ENCODE data around the gene FIGNL1. TPM values are rescaled to one million over a fixed set of nuclear protein-coding genes. Genes with fewer than 3 reads are reported as not detected.

Gene FIGNL1
- total and polyA plus RNA-seq, 10 of the 15 experiments (the other 5 are each of a cell fraction or from before 2014, with no cell fraction given), result 11.5 to 37.4 (median 29.0) TPM

- TF ChIP-seq TBL1XR1 (IDR thresholded peaks at IDR 0.05; ENCODE audit: low read depth, low read length), result no peak
- no peak for TF ChIP-seq RUNX3 (IDR thresholded peaks at IDR 0.05; ENCODE audit: low read length)
- no peak for TF ChIP-seq ZNF622 (IDR thresholded peaks at IDR 0.05)
- TF ChIP-seq RFX5 (IDR thresholded peaks at IDR 0.05; ENCODE audit: low read depth, low read length), result no peak
- TF ChIP-seq, protein P1, sequence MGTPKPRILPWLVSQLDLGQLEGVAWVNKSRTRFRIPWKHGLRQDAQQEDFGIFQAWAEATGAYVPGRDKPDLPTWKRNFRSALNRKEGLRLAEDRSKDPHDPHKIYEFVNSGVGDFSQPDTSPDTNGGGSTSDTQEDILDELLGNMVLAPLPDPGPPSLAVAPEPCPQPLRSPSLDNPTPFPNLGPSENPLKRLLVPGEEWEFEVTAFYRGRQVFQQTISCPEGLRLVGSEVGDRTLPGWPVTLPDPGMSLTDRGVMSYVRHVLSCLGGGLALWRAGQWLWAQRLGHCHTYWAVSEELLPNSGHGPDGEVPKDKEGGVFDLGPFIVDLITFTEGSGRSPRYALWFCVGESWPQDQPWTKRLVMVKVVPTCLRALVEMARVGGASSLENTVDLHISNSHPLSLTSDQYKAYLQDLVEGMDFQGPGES (IDR thresholded peaks at IDR 0.05), result no peak
- TF ChIP-seq RAD21 (IDR thresholded peaks at IDR 0.05; ENCODE audit: insufficient read depth, low read depth, low read length), result no peak
- TF ChIP-seq, protein P2, sequence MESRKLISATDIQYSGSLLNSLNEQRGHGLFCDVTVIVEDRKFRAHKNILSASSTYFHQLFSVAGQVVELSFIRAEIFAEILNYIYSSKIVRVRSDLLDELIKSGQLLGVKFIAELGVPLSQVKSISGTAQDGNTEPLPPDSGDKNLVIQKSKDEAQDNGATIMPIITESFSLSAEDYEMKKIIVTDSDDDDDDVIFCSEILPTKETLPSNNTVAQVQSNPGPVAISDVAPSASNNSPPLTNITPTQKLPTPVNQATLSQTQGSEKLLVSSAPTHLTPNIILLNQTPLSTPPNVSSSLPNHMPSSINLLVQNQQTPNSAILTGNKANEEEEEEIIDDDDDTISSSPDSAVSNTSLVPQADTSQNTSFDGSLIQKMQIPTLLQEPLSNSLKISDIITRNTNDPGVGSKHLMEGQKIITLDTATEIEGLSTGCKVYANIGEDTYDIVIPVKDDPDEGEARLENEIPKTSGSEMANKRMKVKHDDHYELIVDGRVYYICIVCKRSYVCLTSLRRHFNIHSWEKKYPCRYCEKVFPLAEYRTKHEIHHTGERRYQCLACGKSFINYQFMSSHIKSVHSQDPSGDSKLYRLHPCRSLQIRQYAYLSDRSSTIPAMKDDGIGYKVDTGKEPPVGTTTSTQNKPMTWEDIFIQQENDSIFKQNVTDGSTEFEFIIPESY (IDR thresholded peaks at IDR 0.05), result no peak
- no peak for TF ChIP-seq NR2C2 (IDR thresholded peaks at IDR 0.05; ENCODE audit: borderline replicate concordance, control insufficient read depth, insufficient read length, low read depth)
- no peak for TF ChIP-seq CEBPZ (IDR thresholded peaks at IDR 0.05; ENCODE audit: low read depth, low read length)
- TF ChIP-seq BCL3 (IDR thresholded peaks at IDR 0.05; ENCODE audit: borderline replicate concordance, insufficient read depth, low read depth, low read length, poor library complexity, severe bottlenecking), result no peak
- TF ChIP-seq ZBED1 (IDR thresholded peaks at IDR 0.05; ENCODE audit: borderline replicate concordance), result no peak
- no peak for TF ChIP-seq PML (IDR thresholded peaks at IDR 0.05; ENCODE audit: low read length)
- no peak for TF ChIP-seq DPF2 (IDR thresholded peaks at IDR 0.05)
- no peak for TF ChIP-seq FOS (IDR thresholded peaks at IDR 0.05; ENCODE audit: borderline replicate concordance, extremely low read depth, insufficient read length)
- TF ChIP-seq SUZ12 (IDR thresholded peaks at IDR 0.05; ENCODE audit: unreplicated experiment), result no peak
- TF ChIP-seq POLR2AphosphoS2 (IDR thresholded peaks at IDR 0.05; ENCODE audit: low read depth, low read length), result no peak
- no TSS peak for BruUV-seq (replicated peaks)
- Histone ChIP-seq H4K20me1 (ENCODE audit: control insufficient read depth, insufficient read depth) (no peaks in the 10 kb centered on the region), H3K79me2 (ENCODE audit: control insufficient read depth, insufficient read depth, low read length) (no peaks in the 10 kb centered on the region), H3K9ac (ENCODE audit: control insufficient read depth, insufficient read depth, low read length) (no peak overlapping the region), H3K4me1 (ENCODE audit: control insufficient read depth, insufficient read depth, low read length) (no peaks in the 10 kb centered on the region), H2AFZ (ENCODE audit: control insufficient read depth, low read depth, low read length) (no peak overlapping the region), H3K27ac (ENCODE audit: control insufficient read depth, insufficient read depth) (no peak overlapping the region), H3K36me3 (ENCODE audit: control insufficient read depth in 2 of 2, insufficient read depth in 2 of 2, low read length in 1 of 2) (no peaks in the 10 kb centered on the region), H3K27me3 (replicated peaks in 1 of 2; ENCODE audit: control insufficient read depth in 2 of 2, insufficient read depth in 2 of 2, low read length in 1 of 2) (peaks cover 0 to 2% of the 10 kb centered on the region in 2 experiments; a peak in 3 of 4 replicates), H3K4me2 (ENCODE audit: control insufficient read depth, insufficient read depth) (no peak overlapping the region), H3K9me3 (replicated peaks; ENCODE audit: control insufficient read depth, insufficient read depth, low read length) (no peaks in the 10 kb centered on the region), H3K4me3 (no peak overlapping the region)
- SMC1A ChIA-PET (ENCODE audit: uncharacterized antibody, unreplicated experiment), result interaction anchor here (0.9 to 1.9 kb wide), 2 partner anchors 27 to 72 kb away, joined by 4 to 5 read pairs; no protein-coding TSS in a partner anchor
- no peak for DNase-seq (ENCODE audit: low read depth, low spot score)
- intact Hi-C loops (cut with micrococcal nuclease; ENCODE audit: unreplicated experiment), result no loop called here
- WGBS (ENCODE audit: insufficient coverage, insufficient replicate concordance, low lambda C conversion rate, missing lambda C conversion rate), result 0% methylated on average over 4 of the region's 4 CpGs
- CTCF ChIA-PET, result interaction anchor here (1.4 to 3.0 kb wide), 2 partner anchors 383 to 685 kb away, joined by 4 to 10 read pairs; no protein-coding TSS in a partner anchor
- in situ Hi-C loops (cut with MboI), result no loop called here
- peak; percentile 76 for ATAC-seq
- POLR2A ChIA-PET, result no interaction called here
- FAIRE-seq, result no peak
- RAD21 ChIA-PET (ENCODE audit: unreplicated experiment), result interaction anchor here (1.5 kb wide), 1 partner anchor 12 kb away, joined by 3 read pairs; no protein-coding TSS in a partner anchor
Observed at GRCh38 chr7:50475340-50475739, 25.2 kb upstream of the FIGNL1 start.
